GM18858 (cell line): Measurements from ENCODE around the gene BMP6.

Experiments used
- ATAC-seq: cut with Tn5 transposase; IDR thresholded peaks from one replicate; pipeline ENCODE4 v1.9.1; 2021; ENCODE audit not compliant: unreplicated experiment

BMP6 gene

GRCh38 chr6:7719364-7719850 is 6.5 kb upstream of the BMP6 start:
- ATAC-seq: no peak

GRCh38 chr6:7720346-7720745 is 5.6 kb upstream of the BMP6 start:
- ATAC-seq: no peak

GRCh38 chr6:7721649-7722048 is 4.2 kb upstream of the BMP6 start:
- ATAC-seq: no peak

- no peak for ATAC-seq
Observed at GRCh38 chr6:7723041-7723447, 2.9 kb upstream of the BMP6 start.

GRCh38 chr6:7723554-7723953 is 2.3 kb upstream of the BMP6 start:
- no peak for ATAC-seq

GRCh38 chr6:7725412-7725811 is 487 bp upstream of the BMP6 start:
- no peak for ATAC-seq

GRCh38 chr6:7726416-7727085 is 652 bp downstream of the BMP6 start:
- ATAC-seq: no peak

GRCh38 chr6:7727086-7727945 is 1.4 kb downstream of the BMP6 start:
- no peak for ATAC-seq

GRCh38 chr6:7727946-7728854 is 2.3 kb downstream of the BMP6 start:
- no peak for ATAC-seq

GRCh38 chr6:7728855-7729590 is 3.1 kb downstream of the BMP6 start:
- ATAC-seq: no peak

- ATAC-seq: no peak
Observed at GRCh38 chr6:7730001-7730783, 4.3 kb downstream of the BMP6 start.

- ATAC-seq: no peak
Observed at GRCh38 chr6:7730784-7731227, 4.9 kb downstream of the BMP6 start.

GRCh38 chr6:7731294-7731693 is 5.4 kb downstream of the BMP6 start:
- no peak for ATAC-seq

GRCh38 chr6:7732228-7732627 is 6.3 kb downstream of the BMP6 start:
- no peak for ATAC-seq

GRCh38 chr6:7734707-7735383 is 8.9 kb downstream of the BMP6 start:
- ATAC-seq: no peak

GRCh38 chr6:7737106-7737505 is 11.2 kb downstream of the BMP6 start:
- no peak for ATAC-seq

GRCh38 chr6:7737867-7738266 is 12.0 kb downstream of the BMP6 start:
- ATAC-seq: no peak

GRCh38 chr6:7742223-7742785 is 16.4 kb downstream of the BMP6 start:
- no peak for ATAC-seq

- no peak for ATAC-seq
Observed at GRCh38 chr6:7745942-7746341, 20.0 kb downstream of the BMP6 start.
